Uterus (tissue), 2 donors: Measurements from ENCODE around the gene SCAP.

Source experiments
- POLR2A ChIP-seq, 2 donors: fragments of 450-650 bp; IDR thresholded peaks; one replicate each; pipeline ENCODE4 v1.6.1; 2016; ENCODE audit warnings: antibody characterized with exemption in 2 of 2, mild to moderate bottlenecking in 1 of 2, moderate library complexity in 1 of 2
- TF ChIP-seq, protein P1 (sequence below), 4 experiments: fragments of 200-600 bp in 2 of 4; fragments of 450-650 bp in 2 of 4; sonication (generic) in 2 of 4; IDR thresholded peaks; one replicate each; pipeline ENCODE4 v1.5.1; 2016 to 2019; ENCODE audit warnings: antibody characterized with exemption in 4 of 4, mild to moderate bottlenecking in 2 of 4, moderate library complexity in 1 of 4

DNA sequence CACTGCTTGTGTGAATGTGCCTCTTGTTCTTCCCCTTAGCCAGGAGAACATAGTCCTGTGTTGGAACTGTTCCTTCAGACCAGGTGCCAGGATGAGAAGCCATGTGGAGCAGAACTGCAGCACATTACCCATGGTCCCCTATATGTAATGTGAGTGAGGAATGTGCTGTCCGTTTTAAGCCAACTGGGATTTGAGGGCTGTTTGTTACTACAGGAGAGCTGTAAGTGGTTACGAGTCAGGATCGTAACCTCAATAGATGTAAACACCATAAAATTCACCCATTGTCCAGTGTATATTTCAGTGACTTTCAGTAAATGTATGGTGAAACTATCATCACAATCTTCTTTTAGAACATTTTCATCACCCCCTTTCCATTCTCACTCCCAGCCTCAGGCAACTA lies 10.1 kb upstream of the SCAP start:
- TF ChIP-seq, protein P1, sequence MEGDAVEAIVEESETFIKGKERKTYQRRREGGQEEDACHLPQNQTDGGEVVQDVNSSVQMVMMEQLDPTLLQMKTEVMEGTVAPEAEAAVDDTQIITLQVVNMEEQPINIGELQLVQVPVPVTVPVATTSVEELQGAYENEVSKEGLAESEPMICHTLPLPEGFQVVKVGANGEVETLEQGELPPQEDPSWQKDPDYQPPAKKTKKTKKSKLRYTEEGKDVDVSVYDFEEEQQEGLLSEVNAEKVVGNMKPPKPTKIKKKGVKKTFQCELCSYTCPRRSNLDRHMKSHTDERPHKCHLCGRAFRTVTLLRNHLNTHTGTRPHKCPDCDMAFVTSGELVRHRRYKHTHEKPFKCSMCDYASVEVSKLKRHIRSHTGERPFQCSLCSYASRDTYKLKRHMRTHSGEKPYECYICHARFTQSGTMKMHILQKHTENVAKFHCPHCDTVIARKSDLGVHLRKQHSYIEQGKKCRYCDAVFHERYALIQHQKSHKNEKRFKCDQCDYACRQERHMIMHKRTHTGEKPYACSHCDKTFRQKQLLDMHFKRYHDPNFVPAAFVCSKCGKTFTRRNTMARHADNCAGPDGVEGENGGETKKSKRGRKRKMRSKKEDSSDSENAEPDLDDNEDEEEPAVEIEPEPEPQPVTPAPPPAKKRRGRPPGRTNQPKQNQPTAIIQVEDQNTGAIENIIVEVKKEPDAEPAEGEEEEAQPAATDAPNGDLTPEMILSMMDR (IDR thresholded peaks at IDR 0.05), result no peak
- no peak for TF ChIP-seq POLR2A (IDR thresholded peaks at IDR 0.05)
